Suprapubic skin (tissue), 4 donors: ENCODE data around the gene ITIH5. TPM values are rescaled to one million over a fixed set of nuclear protein-coding genes. Genes with fewer than 3 reads are reported as not detected.

Experiments
- DNase-seq, 2 donors: peaks; one replicate each; pipeline ENCODE4 v3.0.0-alpha.2; 2019; ENCODE audit warnings: low spot score in 2 of 2
- H3K27ac ChIP-seq: fragments of 200-600 bp; sonication (generic); one replicate; pipeline ENCODE4 v1.5.1; 2019
- H3K27me3 ChIP-seq: fragments of 200-600 bp; sonication (generic); one replicate; pipeline ENCODE4 v1.5.1; 2019
- H3K36me3 ChIP-seq: fragments of 200-600 bp; sonication (generic); one replicate; pipeline ENCODE4 v1.5.1; 2019
- H3K4me1 ChIP-seq: fragments of 200-600 bp; sonication (generic); one replicate; pipeline ENCODE4 v1.5.1; 2019
- H3K4me3 ChIP-seq: fragments of 200-600 bp; sonication (generic); one replicate; pipeline ENCODE4 v1.5.1; 2019; ENCODE audit warnings: mild to moderate bottlenecking
- H3K9me3 ChIP-seq: fragments of 200-600 bp; sonication (generic); one replicate; pipeline ENCODE4 v1.5.1; 2019
- EP300 ChIP-seq: sonication (generic); formaldehyde crosslinking; IDR thresholded peaks from one replicate; pipeline ENCODE4 v1.6.1; 2017; ENCODE audit warnings: antibody characterized with exemption
- POLR2A ChIP-seq, 2 donors: fragments of 450-650 bp; IDR thresholded peaks; one replicate each; pipeline ENCODE4 v1.6.1; 2017; ENCODE audit warnings: antibody characterized with exemption in 2 of 2, mild to moderate bottlenecking in 2 of 2, moderate library complexity in 2 of 2
- POLR2AphosphoS5 ChIP-seq, 3 donors: sonication (generic); formaldehyde crosslinking; IDR thresholded peaks; one replicate each; pipeline ENCODE4 v1.6.1; 2017; ENCODE audit warnings: antibody characterized with exemption in 3 of 3
- WGBS: methylation state at CpG from one replicate; pipeline ENCODE4 v1.1.5; 2018; 5-methylcytosine and 5-hydroxymethylcytosine counted together
- total RNA-seq, 4 donors: library from RNA; depleted of rRNA; stranded (reverse); fragments of >200 nt; gene quantifications; one replicate each; pipeline ENCODE4 v1.1.0, GENCODE V29; 2016
- TF ChIP-seq, protein P1 (sequence below), 2 donors: fragments of 200-600 bp in 1 of 2; fragments of 450-650 bp in 1 of 2; sonication (generic) in 1 of 2; IDR thresholded peaks; one replicate each; pipeline ENCODE4 v1.5.1; 2016 to 2019; ENCODE audit warnings: antibody characterized with exemption in 2 of 2, mild to moderate bottlenecking in 1 of 2, moderate library complexity in 1 of 2

The ITIH5 gene
- total RNA-seq, 4 donors from 2014 or later: 3.8 to 11.3 (median 4.4) TPM

DNA sequence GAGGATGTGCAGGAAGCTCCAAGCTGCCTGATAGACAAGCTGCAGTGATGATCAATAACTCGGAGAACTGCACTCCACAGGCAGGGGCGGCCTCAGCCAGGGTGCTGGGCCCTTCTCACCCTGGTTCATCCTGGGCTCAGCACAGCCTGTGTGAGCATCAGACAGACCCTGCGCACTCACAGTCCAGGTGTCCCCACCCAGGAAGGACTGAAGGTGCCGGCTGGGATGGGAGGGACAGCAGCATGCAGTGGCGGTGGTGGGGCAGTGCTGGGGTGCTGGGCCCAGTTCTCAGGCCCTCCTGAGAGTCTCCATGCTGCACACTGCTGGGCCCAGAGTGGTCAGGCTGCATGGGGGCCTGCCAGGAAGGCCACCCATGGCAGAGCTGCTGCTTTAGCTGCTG, 74.1 kb downstream of the ITIH5 start:
- Histone ChIP-seq H3K4me3 (no peak overlapping the region), H3K27me3 (no peaks in the 10 kb centered on the region), H3K27ac (no peak overlapping the region), H3K36me3 (no peaks in the 10 kb centered on the region), H3K4me1 (peaks cover 13% of the 10 kb centered on the region), H3K9me3 (no peaks in the 10 kb centered on the region)
- WGBS: 91% methylated on average over 3 of the region's 5 CpGs
- no peak for TF ChIP-seq EP300
- no peak for TF ChIP-seq POLR2AphosphoS5 (IDR thresholded peaks at IDR 0.05)
- TF ChIP-seq, protein P1, sequence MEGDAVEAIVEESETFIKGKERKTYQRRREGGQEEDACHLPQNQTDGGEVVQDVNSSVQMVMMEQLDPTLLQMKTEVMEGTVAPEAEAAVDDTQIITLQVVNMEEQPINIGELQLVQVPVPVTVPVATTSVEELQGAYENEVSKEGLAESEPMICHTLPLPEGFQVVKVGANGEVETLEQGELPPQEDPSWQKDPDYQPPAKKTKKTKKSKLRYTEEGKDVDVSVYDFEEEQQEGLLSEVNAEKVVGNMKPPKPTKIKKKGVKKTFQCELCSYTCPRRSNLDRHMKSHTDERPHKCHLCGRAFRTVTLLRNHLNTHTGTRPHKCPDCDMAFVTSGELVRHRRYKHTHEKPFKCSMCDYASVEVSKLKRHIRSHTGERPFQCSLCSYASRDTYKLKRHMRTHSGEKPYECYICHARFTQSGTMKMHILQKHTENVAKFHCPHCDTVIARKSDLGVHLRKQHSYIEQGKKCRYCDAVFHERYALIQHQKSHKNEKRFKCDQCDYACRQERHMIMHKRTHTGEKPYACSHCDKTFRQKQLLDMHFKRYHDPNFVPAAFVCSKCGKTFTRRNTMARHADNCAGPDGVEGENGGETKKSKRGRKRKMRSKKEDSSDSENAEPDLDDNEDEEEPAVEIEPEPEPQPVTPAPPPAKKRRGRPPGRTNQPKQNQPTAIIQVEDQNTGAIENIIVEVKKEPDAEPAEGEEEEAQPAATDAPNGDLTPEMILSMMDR (IDR thresholded peaks at IDR 0.05): no peak
- no peak for TF ChIP-seq POLR2A (IDR thresholded peaks at IDR 0.05)
- DNase-seq: no peak

DNA sequence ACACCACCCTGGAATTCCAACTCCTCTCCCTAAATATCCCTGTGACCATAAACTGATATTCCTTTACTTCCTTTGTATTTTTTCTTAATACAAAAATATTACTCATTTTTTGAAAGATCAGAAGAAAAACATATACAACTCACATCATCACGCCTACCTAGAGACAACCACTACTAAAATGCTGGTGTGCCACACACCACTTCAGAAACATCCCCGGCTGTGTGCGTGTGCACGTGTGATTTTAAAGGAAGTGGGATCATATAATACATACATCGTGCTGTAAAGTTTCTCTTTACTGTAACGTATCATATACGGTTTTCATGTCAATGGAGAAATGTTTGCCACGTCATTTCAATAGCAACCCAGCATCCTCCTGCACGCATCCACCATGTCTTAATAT, 76.5 kb downstream of the ITIH5 start:
- Histone ChIP-seq H3K36me3 (no peaks in the 10 kb centered on the region), H3K4me3 (no peak overlapping the region), H3K27ac (no peak overlapping the region), H3K27me3 (no peaks in the 10 kb centered on the region), H3K9me3 (no peaks in the 10 kb centered on the region), H3K4me1 (peaks cover 13% of the 10 kb centered on the region)
- 89% methylated on average over 9 of the region's 9 CpGs for WGBS
- TF ChIP-seq, protein P1 (IDR thresholded peaks at IDR 0.05): no peak
- TF ChIP-seq EP300 (no peak), POLR2A (IDR thresholded peaks at IDR 0.05) (no peak)
- DNase-seq: no peak

GRCh38 chr10:7589748-7590147, 77.0 kb downstream of the ITIH5 start:
- WGBS: 91% methylated on average over 10 of the region's 10 CpGs
- TF ChIP-seq EP300 (no peak), POLR2AphosphoS5 (IDR thresholded peaks at IDR 0.05) (no peak), POLR2A (IDR thresholded peaks at IDR 0.05) (no peak)
- TF ChIP-seq, protein P1 (IDR thresholded peaks at IDR 0.05): no peak
- H3K27me3 ChIP-seq: no peaks in the 10 kb centered on the region
- H3K4me3 ChIP-seq: no peak overlapping the region
- H3K9me3 ChIP-seq: no peaks in the 10 kb centered on the region
- peaks cover 13% of the 10 kb centered on the region for H3K4me1 ChIP-seq
- no peak for DNase-seq
- H3K36me3 ChIP-seq: no peaks in the 10 kb centered on the region
- H3K27ac ChIP-seq: no peak overlapping the region

GRCh38 chr10:7587865-7588188, 78.9 kb downstream of the ITIH5 start:
- TF ChIP-seq POLR2AphosphoS5 (IDR thresholded peaks at IDR 0.05) (no peak), POLR2A (IDR thresholded peaks at IDR 0.05) (no peak), EP300 (no peak)
- TF ChIP-seq, protein P1 (IDR thresholded peaks at IDR 0.05): no peak
- H3K27me3 ChIP-seq: no peaks in the 10 kb centered on the region
- no peak overlapping the region for H3K27ac ChIP-seq
- 95% methylated on average over 6 of the region's 6 CpGs for WGBS
- DNase-seq: no peak
- H3K36me3 ChIP-seq: no peaks in the 10 kb centered on the region
- H3K4me3 ChIP-seq: no peak overlapping the region
- H3K9me3 ChIP-seq: no peaks in the 10 kb centered on the region
- H3K4me1 ChIP-seq: peaks cover 3% of the 10 kb centered on the region

GRCh38 chr10:7587168-7587864, 79.5 kb downstream of the ITIH5 start:
- Histone ChIP-seq H3K36me3 (no peaks in the 10 kb centered on the region), H3K9me3 (no peaks in the 10 kb centered on the region), H3K27ac (no peak overlapping the region), H3K4me1 (no peaks in the 10 kb centered on the region), H3K27me3 (no peaks in the 10 kb centered on the region), H3K4me3 (no peak overlapping the region)
- 88% methylated on average over 13 of the region's 13 CpGs for WGBS
- TF ChIP-seq EP300: no peak
- no peak for TF ChIP-seq POLR2AphosphoS5 (IDR thresholded peaks at IDR 0.05)
- TF ChIP-seq POLR2A (IDR thresholded peaks at IDR 0.05): no peak
- TF ChIP-seq, protein P1 (IDR thresholded peaks at IDR 0.05): no peak
- no peak for DNase-seq
